ENCODE data around the gene FBXO28. TPM values are rescaled to one million over a fixed set of nuclear protein-coding genes. Genes with fewer than 3 reads are reported as not detected.

Gene FBXO28
- total and polyA plus RNA-seq, 10 of the 15 experiments (the other 5 are each of a cell fraction or from before 2014, with no cell fraction given), result 4.3 to 23.2 (median 18.4) TPM

GRCh38 chr1:224123136-224123535 is 9.2 kb downstream of the FBXO28 start:
- H3K4me3 ChIP-seq, result no peak overlapping the region
- H3K4me1 ChIP-seq (ENCODE audit: control insufficient read depth, insufficient read depth, low read length), result no peaks in the 10 kb centered on the region
- TF ChIP-seq IRF4 (IDR thresholded peaks at IDR 0.05; ENCODE audit: low read depth, low read length) (no peak), MEF2B (IDR thresholded peaks at IDR 0.05; ENCODE audit: partially characterized antibody, poor library complexity, severe bottlenecking) (no peak), MAX (IDR thresholded peaks at IDR 0.05; ENCODE audit: low read depth, low read length) (no peak), RELA (IDR thresholded peaks at IDR 0.05; ENCODE audit: borderline replicate concordance, partially characterized antibody) (no peak), HCFC1 (IDR thresholded peaks at IDR 0.05; ENCODE audit: low read length) (no peak), ZBTB33 (IDR thresholded peaks at IDR 0.05) (no peak), BRCA1 (IDR thresholded peaks at IDR 0.05; ENCODE audit: low read depth, low read length) (no peak), CEBPB (IDR thresholded peaks at IDR 0.05; ENCODE audit: borderline replicate concordance in 1 of 2, low read depth in 2 of 2, low read length in 2 of 2) (no peak), SKIL (IDR thresholded peaks at IDR 0.05; ENCODE audit: low read depth, poor library complexity, severe bottlenecking) (no peak), NBN (IDR thresholded peaks at IDR 0.05) (no peak), SMAD5 (IDR thresholded peaks at IDR 0.05; ENCODE audit: low read depth) (no peak), RBBP5 (conservative IDR thresholded peaks at IDR 0.05) (no peak), CBX5 (IDR thresholded peaks at IDR 0.05; ENCODE audit: low read depth) (no peak), E2F4 (IDR thresholded peaks at IDR 0.05; ENCODE audit: low read depth, low read length) (no peak), PML (IDR thresholded peaks at IDR 0.05; ENCODE audit: low read length) (no peak)
- BruUV-seq (replicated peaks), result no TSS peak
- SMC1A ChIA-PET (ENCODE audit: uncharacterized antibody, unreplicated experiment), result interaction anchor here (1.2 kb wide), 1 partner anchor 276 kb away, joined by 3 read pairs; no protein-coding TSS in a partner anchor
- ATAC-seq (no peak), DNase-seq (ENCODE audit: low read depth, low spot score) (no peak), FAIRE-seq (no peak)
- no peak overlapping the region for H3K4me2 ChIP-seq (ENCODE audit: control insufficient read depth, insufficient read depth)
- no peak overlapping the region for H2AFZ ChIP-seq (ENCODE audit: control insufficient read depth, low read depth, low read length)
- no peak overlapping the region for H3K9ac ChIP-seq (ENCODE audit: control insufficient read depth, insufficient read depth, low read length)
- H3K79me2 ChIP-seq (ENCODE audit: control insufficient read depth, insufficient read depth, low read length), result peaks cover 14% of the 10 kb centered on the region
- intact Hi-C loops (cut with micrococcal nuclease; ENCODE audit: unreplicated experiment) (no loop called here), in situ Hi-C loops (cut with MboI) (no loop called here)
- RAD21 ChIA-PET (ENCODE audit: unreplicated experiment), result interaction anchor here (0.9 to 1.1 kb wide), 2 partner anchors 67 to 334 kb away, joined by 3 to 5 read pairs; no protein-coding TSS in a partner anchor
- POLR2A ChIA-PET, result interaction anchor here (0.5 kb wide), 2 partner anchors 11 to 225 kb away, joined by 3 to 4 read pairs; no protein-coding TSS in a partner anchor
- H3K27ac ChIP-seq (ENCODE audit: control insufficient read depth, insufficient read depth), result no peak overlapping the region
- no peaks in the 10 kb centered on the region for H3K9me3 ChIP-seq (replicated peaks; ENCODE audit: control insufficient read depth, insufficient read depth, low read length)
- H4K20me1 ChIP-seq (ENCODE audit: control insufficient read depth, insufficient read depth), result no peaks in the 10 kb centered on the region
- H3K36me3 ChIP-seq (ENCODE audit: control insufficient read depth in 2 of 2, insufficient read depth in 2 of 2, low read length in 1 of 2), result peaks cover 0 to 3% of the 10 kb centered on the region in 2 experiments; a peak in 1 of 4 replicates
- 95% methylated on average over 2 of the region's 4 CpGs for WGBS (ENCODE audit: insufficient coverage, insufficient replicate concordance, low lambda C conversion rate, missing lambda C conversion rate)
- no peaks in the 10 kb centered on the region for H3K27me3 ChIP-seq (replicated peaks in 1 of 2; ENCODE audit: control insufficient read depth in 2 of 2, insufficient read depth in 2 of 2, low read length in 1 of 2)
- CTCF ChIA-PET, result interaction anchor here (1.0 to 1.7 kb wide), 2 partner anchors 197 to 211 kb away, joined by 3 to 4 read pairs; no protein-coding TSS in a partner anchor
